Tibial nerve (tissue), 4 donors: Measurements from ENCODE around the gene AHRR. TPM values are rescaled to one million over a fixed set of nuclear protein-coding genes. Genes with fewer than 3 reads are reported as not detected.

Experiments used
- total RNA-seq, 4 donors: library from RNA; depleted of rRNA; stranded (reverse); fragments of >200 nt; gene quantifications; one replicate each; pipeline ENCODE4 v1.1.0, GENCODE V29; 2016

The AHRR gene
- total RNA-seq, 4 donors from 2014 or later: 1.0 to 4.8 (median 1.2) TPM; not detected in 1

Other genes with a start within 250 kb of the AHRR start
- under 1 TPM; under 0.01 to 0.42 (median 0.26) TPM for gene PLEKHG4B, start 229.5 kb upstream of the AHRR start, total RNA-seq
- gene LRRC14B, start 130.2 kb upstream of the AHRR start, total RNA-seq: not detected
- 1 to 10 TPM; 4.5 to 7.2 (median 5.8) TPM for gene CCDC127, start 103.6 kb upstream of the AHRR start, total RNA-seq
- gene SDHA, start 103.4 kb upstream of the AHRR start, total RNA-seq: 10 to 100 TPM; 67.7 to 95.3 (median 78.3) TPM
- gene PDCD6, start 50.1 kb upstream of the AHRR start, total RNA-seq: 100 to 1,000 TPM in 1 of 4 donors, 10 to 100 TPM in 3; 80.1 to 115 (median 91.7) TPM
- 10 to 100 TPM; 53.5 to 98.4 (median 58.8) TPM for gene EXOC3, start 121.5 kb downstream of the AHRR start, total RNA-seq
- gene SLC9A3, start 202.7 kb downstream of the AHRR start, total RNA-seq: 10 to 100 TPM; 11.4 to 32.7 (median 17.9) TPM